Lung (tissue), 12 donors: ENCODE data around the gene STRBP. TPM values are rescaled to one million over a fixed set of nuclear protein-coding genes. Genes with fewer than 3 reads are reported as not detected.

Experiments used
- ATAC-seq: fragments of 200-7000 bp; cut with Tn5 transposase; one replicate; pipeline ENCODE4 v1.9.1; 2020; ENCODE audit warnings: moderate number of reproducible peaks; ENCODE audit not compliant: insufficient read depth, low FRiP score
- DNase-seq, 3 donors: peaks; one replicate each; pipeline ENCODE4 v3.0.0-alpha.2; 2013 to 2017
- H3K27ac ChIP-seq, 2 donors: one replicate each; pipeline ENCODE4 v1.5.1; 2013; ENCODE audit warnings: mild to moderate bottlenecking in 2 of 2, moderate library complexity in 2 of 2, control low read depth in 1 of 2, inconsistent platforms in 1 of 2, low read depth in 1 of 2, low read length in 1 of 2
- H3K27me3 ChIP-seq, 3 donors: one replicate each; pipeline ENCODE4 v1.5.1; 2013; ENCODE audit warnings: low read length in 2 of 3; ENCODE audit not compliant: control insufficient read depth in 3 of 3, insufficient read depth in 3 of 3
- H3K36me3 ChIP-seq, 4 donors: one replicate each; pipeline ENCODE4 v1.5.1; 2013; ENCODE audit warnings: low read length in 4 of 4, mild to moderate bottlenecking in 1 of 4, moderate library complexity in 1 of 4; ENCODE audit not compliant: control insufficient read depth in 4 of 4, insufficient read depth in 4 of 4
- H3K4me1 ChIP-seq, 5 donors: one replicate each; pipeline ENCODE4 v1.5.1; 2013; ENCODE audit warnings: low read length in 5 of 5, mild to moderate bottlenecking in 2 of 5, moderate library complexity in 1 of 5; ENCODE audit not compliant: control insufficient read depth in 5 of 5, insufficient read depth in 5 of 5
- H3K4me3 ChIP-seq: one replicate; pipeline ENCODE4 v1.5.1; 2013; ENCODE audit warnings: mild to moderate bottlenecking, control low read depth, moderate library complexity
- H3K9ac ChIP-seq, 2 donors: one replicate each; pipeline ENCODE4 v1.5.1; 2013; ENCODE audit warnings: low read length in 2 of 2, control low read depth in 1 of 2; ENCODE audit not compliant: insufficient read depth in 1 of 2
- H3K9me3 ChIP-seq, 4 donors: one replicate each; pipeline ENCODE4 v1.5.1; 2013; ENCODE audit warnings: low read length in 3 of 4, mild to moderate bottlenecking in 1 of 4, moderate library complexity in 1 of 4; ENCODE audit not compliant: control insufficient read depth in 4 of 4, insufficient read depth in 3 of 4
- WGBS, 2 donors: extraction: QIAGEN DNeasy Blood & Tissue Kit; methylation state at CpG; one replicate each; pipeline ENCODE4 v1.1.7; 2013; 5-methylcytosine and 5-hydroxymethylcytosine counted together
- polyA plus RNA-seq, 2 donors: library from polyadenylated mRNA; stranded (reverse); fragments of 200-250 nt; gene quantifications; one replicate each; pipeline ENCODE4 v1.2.1, GENCODE V29; 2013
- total RNA-seq, 2 donors: library from RNA; depleted of rRNA in 1 of 2; stranded (reverse); fragments of >200 nt in 1 of 2; gene quantifications; one replicate each; pipeline ENCODE4 v1.2.1, GENCODE V29; 2014 to 2021
- TF ChIP-seq, protein P1 (sequence below): IDR thresholded peaks from 2 replicates; pipeline ENCODE4 v1.5.1; 2012; ENCODE audit warnings: mild to moderate bottlenecking; ENCODE audit errors: control extremely low read depth, extremely low read depth
- donor health status: control.
- donor health status: control.
- donor health status: Bipolar disorder and iron deficiency.
- donor health status: healthy.
- donor health status: DM: yes; HTN: yes; CAD: no.

STRBP gene
- total and polyA plus RNA-seq, 4 donors = 8.3 to 27.2 (median 21.1) TPM

GRCh38 chr9:123087359-123087888 is 181.0 kb downstream of the STRBP start:
- H3K36me3 ChIP-seq = peaks cover 16 to 48% (median 24%) of the 10 kb centered on the region in 4 donors
- WGBS, 2 donors = 95% methylated on average over 4 of the region's 4 CpGs
- no peak for ATAC-seq

GRCh38 chr9:123085916-123086315 is 182.5 kb downstream of the STRBP start:
- Histone ChIP-seq H3K27ac (no peak overlapping the region), H3K9me3 (peaks cover 0 to 2% (median 0%) of the 10 kb centered on the region in 4 donors), H3K4me1 (peaks cover 0 to 7% (median 0%) of the 10 kb centered on the region in 5 donors), H3K4me3 (no peak overlapping the region), H3K9ac (no peak overlapping the region), H3K36me3 (peaks cover 15 to 38% (median 22%) of the 10 kb centered on the region in 4 donors), H3K27me3 (no peaks in the 10 kb centered on the region)
- DNase-seq (no peak), ATAC-seq (no peak)
- TF ChIP-seq, protein P1, sequence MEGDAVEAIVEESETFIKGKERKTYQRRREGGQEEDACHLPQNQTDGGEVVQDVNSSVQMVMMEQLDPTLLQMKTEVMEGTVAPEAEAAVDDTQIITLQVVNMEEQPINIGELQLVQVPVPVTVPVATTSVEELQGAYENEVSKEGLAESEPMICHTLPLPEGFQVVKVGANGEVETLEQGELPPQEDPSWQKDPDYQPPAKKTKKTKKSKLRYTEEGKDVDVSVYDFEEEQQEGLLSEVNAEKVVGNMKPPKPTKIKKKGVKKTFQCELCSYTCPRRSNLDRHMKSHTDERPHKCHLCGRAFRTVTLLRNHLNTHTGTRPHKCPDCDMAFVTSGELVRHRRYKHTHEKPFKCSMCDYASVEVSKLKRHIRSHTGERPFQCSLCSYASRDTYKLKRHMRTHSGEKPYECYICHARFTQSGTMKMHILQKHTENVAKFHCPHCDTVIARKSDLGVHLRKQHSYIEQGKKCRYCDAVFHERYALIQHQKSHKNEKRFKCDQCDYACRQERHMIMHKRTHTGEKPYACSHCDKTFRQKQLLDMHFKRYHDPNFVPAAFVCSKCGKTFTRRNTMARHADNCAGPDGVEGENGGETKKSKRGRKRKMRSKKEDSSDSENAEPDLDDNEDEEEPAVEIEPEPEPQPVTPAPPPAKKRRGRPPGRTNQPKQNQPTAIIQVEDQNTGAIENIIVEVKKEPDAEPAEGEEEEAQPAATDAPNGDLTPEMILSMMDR = no peak
- WGBS, 2 donors = 61 to 80% methylated on average over 2 of the region's 2 CpGs

More at GRCh38 chr9:123087359-123087888, 181.0 kb downstream of the STRBP start:
- TF ChIP-seq, protein P1 = no peak
- H3K4me1 ChIP-seq = peaks cover 0 to 7% (median 0%) of the 10 kb centered on the region in 5 donors
- no peak for DNase-seq
- H3K9me3 ChIP-seq = peaks cover 0 to 2% (median 0%) of the 10 kb centered on the region in 4 donors
- H3K9ac ChIP-seq = no peak overlapping the region
- H3K4me3 ChIP-seq = no peak overlapping the region
- no peak overlapping the region for H3K27ac ChIP-seq
- no peaks in the 10 kb centered on the region for H3K27me3 ChIP-seq

- peaks cover 0 to 7% (median 0%) of the 10 kb centered on the region in 5 donors for H3K4me1 ChIP-seq
- ATAC-seq (no peak), DNase-seq (no peak)
- peaks cover 0 to 2% (median 0%) of the 10 kb centered on the region in 4 donors for H3K9me3 ChIP-seq
- 97 to 99% methylated on average over 1 of the region's 1 CpG for WGBS, 2 donors
- no peak overlapping the region for H3K9ac ChIP-seq
- H3K27me3 ChIP-seq = no peaks in the 10 kb centered on the region
- no peak overlapping the region for H3K4me3 ChIP-seq
- no peak overlapping the region for H3K27ac ChIP-seq
- peaks cover 15 to 37% (median 22%) of the 10 kb centered on the region in 4 donors for H3K36me3 ChIP-seq
- TF ChIP-seq, protein P1 = no peak
These were observed 184.1 kb downstream of the STRBP start for GRCh38 chr9:123084256-123084655.
